Activated CD4-positive, alpha-beta T cell treated with anti-CD3 and anti-CD28 coated beads, Interleukin-2, Interleukin-6, amounts not matched to agents 100 ng/mL and 50 ng/mL, durations not matched to agents 16 hours and 8 hours (primary cell): ENCODE data around the gene EFNA2.
A peak's percentile ranks its signal among the peaks of the same experiment; 100 is the strongest.

Source experiments
- DNase-seq: peaks from one replicate; pipeline ENCODE4 v3.0.0-alpha.2; 2020

The EFNA2 gene

DNA sequence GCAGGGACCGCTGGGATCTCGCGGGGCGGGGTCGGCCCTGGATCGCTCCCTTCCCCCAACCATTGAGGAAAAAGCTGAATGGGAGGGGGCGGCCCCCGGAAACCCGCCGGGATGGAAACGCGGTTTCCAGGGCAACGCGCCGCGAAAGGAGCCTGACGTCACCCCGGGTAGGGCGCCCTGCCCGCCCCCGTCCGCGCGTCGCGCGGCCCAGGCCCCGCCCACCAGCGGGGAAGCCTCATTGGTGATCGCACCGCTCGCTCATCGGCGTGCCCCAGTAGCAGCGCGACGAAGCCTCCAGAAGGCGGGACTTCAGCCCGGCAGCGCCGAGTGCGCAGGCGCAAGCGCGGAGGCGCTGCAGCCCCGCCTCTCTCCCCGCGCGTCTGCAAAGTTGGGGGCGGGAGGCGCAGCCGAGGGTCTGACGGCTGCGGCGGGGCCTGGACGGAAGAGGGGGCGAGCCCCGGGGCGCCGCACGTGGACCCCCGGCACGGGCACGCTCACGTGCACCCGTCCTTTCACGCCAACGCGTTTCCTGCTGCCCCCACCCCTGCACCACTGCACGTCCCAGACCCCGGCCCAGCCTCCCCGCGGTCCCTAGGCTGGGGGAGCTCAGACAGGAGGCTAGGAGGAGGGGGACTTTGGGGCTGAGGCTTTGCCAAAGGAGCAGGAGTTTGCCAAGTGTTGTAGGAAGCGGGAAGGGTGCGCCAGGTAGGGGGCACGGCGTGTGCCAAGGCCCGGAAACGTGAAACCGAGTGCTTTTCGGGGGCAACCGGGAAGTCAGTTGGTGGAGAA lies 24.7 kb upstream of the EFNA2 start:
- DNase-seq: peak; percentile 99

DNA sequence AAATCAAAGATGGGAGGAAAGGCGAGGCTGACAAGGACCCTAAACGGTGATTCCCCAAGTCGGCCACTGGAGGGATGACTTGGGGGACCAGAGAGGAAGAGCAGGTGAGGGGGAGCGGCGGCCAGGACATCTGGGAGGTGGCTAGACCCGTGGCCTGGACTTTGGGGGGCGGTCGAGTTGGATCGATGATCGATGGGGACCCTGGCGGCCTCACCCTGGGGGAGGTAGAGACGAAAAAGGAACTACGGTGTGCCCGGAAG lies 24.2 kb upstream of the EFNA2 start:
- DNase-seq: no peak

DNA sequence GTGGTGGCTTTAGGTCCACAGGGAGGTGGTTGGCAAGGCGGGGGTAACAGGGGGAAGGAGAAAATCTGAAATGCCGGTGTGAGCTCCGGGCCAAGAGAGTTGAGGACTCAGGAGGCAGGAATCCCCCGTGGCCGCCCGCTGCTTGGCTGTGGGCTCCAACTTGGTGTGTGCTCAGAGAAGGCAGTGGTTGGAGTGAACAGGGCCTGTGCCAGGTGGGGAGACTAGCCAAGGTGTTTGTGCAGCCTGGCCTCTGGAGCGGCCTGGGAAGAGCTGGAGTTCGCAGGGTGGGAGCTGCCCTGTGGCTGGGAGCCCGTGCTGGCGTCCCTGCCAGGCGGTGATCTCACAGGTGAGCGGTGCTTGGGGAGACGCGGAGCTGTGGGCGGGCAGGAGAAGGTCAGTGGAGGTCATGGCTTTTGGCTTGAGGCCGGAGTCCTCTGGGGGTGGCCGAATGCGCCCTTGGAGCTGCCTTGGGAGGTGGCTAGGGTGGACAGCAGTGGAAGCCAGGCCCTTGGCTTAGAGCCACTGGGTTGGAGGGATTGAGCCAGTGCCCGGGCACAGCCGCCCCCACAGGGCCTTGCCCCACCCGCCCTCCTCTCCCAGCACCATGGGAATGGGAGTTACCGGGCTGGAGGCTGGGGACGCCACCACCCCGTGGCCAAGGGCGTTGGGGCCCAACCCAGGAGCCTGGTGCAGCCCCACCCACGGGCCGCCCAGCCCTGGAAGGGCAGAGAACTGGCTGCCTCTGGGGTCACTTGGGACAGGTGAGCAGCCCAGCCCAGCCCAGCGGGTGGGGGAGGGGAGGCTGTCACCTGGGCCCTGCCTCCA lies 23.7 kb upstream of the EFNA2 start:
- no peak for DNase-seq

DNA sequence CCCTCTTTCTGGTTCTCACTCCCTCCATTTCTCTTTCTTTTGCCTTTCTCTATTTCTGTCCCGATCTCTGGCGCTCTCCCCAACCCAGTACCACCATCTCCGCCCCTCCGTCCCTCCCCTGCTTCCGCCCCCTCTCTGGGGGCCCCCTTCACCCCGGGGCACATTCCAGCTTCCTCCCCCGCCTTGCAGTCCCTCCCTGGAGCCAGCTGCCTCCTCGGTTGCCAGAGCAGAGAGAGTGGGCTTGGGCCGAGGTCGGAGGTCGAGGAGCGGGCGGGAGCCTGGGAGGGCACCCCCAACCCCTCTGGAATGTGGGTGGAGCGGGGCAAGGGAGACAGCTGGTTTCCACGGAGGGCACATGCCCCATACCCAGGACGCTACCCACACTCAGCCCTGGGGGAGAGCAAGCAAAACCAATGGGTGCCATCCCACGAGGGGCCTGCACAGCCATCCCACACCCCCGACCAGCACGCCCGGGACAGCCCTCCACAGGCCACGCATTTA lies 23.0 kb upstream of the EFNA2 start:
- no peak for DNase-seq

DNA sequence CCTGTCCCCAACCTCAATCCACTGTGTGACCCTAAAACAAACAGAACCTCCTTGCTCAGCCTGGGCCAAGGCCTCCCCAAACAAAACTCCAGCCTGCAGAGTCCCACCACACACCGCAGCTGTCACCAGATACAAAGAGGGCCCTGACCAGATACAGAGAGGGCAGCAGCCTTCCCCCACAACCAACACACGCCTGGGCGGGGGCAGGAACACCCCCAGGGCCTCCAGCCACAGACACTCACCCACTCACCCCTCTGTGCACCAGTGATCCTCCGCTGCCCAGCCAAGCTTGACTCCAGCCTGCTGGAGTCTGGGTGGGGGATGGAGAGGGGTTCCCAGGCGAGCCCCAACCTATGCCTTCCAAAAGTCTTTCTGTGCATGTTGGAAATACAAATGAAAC lies 22.5 kb upstream of the EFNA2 start:
- DNase-seq: no peak

DNA sequence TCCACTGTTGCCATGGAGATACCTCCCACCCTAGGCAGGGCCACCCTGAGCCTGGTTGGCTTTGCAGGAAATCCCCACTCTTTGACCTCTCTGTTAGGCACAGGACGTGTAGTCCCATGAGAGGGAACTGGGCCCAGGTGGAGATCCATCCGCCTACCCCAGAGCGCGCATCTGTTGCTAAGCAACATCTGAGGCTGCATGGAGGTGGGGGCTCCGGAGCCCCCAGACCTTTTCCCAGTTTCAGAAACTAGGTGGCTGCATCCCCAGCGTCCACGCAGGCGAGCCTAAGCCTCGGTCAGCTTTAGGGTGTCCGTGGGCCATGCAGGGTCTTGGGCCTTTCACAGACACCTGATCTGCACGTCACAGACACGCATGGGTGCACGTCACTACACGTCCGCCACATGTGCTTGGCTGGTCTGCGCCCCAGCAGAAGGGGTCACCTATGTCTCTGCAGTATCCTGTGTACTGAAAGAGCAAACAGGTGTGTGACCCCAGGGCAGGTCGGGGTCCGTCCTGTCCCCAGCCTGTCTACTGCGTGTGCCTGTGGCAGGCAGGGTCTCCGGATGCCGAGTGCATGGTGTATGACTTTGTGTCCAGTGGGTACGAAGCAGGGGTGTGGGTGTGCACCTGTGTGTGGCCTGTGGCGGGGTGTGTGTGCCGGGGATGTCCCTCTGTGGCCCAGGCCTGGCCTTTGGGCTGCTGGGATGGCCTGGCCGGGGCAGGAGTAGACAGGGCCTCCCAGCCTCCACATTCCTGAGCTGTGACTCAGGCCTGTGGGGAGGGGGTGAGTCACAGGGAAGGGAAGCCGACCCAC lies 20.7 kb upstream of the EFNA2 start:
- no peak for DNase-seq

DNA sequence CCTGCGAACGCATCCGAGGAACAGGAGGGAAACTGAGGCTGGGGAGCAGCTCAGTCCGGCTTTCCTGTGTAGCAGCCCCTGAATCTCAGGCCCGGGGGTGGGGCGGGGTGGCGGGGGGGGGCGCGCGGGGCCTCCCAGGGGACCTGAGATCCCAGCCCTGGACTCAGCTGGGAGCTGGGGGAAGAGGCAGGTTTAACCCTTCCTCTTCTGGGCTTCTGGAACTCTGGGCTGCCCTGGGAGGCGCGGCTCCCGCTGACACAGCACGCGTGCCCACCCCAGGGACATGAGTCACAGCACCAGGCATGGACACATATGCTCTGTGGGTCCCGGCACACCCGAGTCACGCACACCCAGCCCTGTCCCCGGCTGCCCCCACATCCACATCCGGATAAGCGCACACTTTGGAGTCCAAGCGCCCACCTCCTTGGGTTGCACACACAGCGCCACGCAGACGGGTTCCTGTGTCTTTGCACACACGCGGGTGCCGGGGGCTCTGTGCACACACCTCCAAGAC lies 20.0 kb upstream of the EFNA2 start:
- DNase-seq: no peak

DNA sequence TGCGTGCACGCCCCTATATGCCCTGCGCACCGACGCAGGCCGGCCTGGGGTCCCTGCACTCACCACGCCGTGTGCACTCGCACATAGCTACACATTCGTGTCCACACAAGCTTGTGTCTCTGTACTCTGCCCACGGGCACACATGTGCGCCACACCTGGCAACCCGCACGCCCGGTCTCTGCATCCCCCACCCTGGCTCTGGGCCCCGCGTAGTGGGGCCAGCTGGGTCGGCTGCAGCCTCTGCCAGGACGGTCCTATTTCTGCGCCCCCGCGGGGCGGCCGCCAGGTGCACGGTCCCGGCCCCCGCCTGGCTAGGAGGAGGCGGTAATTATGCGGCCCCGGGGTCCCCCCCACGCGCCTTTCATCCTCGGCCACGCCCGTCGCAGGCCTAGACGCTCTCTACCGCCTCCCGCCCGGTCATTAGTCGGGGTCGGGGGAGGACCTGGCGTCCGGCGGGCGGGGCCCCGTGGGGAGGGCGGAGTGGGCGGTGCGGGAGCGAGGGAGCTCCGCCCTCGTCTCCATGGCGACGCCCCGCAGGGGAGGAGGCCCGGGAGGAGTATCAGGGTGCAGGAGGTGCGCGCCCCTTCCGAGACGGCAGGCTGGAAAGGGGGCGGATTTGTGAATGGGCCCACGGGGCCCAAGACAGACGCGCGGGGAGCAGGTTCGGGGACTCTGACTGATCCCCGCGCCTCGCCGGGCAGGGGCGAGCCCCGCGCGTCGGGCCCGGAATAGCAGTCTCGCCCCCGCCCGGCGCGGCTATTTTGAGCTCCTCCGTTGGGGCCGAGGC lies 19.4 kb upstream of the EFNA2 start:
- peak; percentile 94 for DNase-seq

DNA sequence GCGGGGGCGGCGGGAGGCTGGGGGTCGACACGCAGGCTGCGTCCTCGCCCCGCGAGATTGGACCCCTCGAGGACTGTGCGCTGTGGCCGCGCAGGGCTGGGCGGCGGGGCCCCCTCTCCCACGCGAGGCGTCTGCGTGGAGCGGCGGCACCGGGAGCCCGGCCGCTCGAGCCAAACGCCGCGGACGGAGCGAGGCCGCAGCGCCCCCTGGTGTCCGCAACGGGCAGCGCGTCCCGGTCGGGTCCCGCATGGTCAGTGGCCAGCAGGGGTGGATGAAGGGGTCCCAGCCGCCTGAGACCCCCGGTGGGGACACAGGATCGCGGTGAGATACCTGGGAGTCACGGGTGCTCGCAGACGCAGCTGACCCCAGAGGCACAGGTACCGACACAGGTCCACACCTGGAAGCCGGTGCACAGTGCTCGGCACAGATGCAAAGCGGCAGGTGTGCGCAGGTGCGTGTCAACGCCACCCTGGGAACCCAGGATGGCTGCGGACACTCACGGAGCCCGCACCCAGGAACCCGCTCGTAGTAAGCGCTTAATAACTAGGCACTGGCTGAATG lies 18.7 kb upstream of the EFNA2 start:
- peak; percentile 80 for DNase-seq

DNA sequence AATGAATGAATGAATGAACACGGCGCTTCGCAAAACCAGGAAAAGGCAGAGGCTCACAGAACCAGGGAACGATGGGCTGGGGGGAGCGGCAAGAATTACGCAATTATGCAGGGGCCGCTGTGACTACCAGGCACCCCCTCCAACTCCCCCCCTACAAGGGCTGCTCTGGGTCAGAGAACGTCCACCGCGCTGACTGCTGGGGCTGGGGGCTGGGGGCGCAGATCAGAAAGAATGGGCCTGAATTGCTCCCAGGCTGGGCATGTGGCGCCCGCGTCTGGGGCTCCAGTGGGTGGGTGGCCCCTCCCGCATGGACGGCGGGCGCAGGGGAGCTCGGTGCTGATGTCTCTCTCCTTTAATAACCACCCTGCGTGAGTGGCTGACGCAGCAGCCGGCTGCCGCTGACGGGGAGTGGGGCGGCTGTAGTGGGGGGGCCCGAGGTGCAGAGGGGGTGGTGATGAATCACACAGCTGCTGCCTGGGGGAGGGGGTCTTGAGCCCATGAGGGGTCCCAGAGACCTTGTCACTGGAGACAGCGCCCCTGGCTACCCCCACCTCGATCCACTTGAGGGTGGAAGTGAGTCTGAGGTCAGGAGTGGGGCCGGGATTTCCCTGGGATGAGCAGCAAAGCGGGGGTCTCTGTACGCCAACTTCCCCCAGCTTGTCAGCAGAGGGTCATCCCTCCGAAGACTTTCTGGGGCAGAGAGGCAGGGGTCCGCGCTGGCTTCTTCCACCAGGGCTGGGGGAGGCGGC lies 18.0 kb upstream of the EFNA2 start:
- no peak for DNase-seq

DNA sequence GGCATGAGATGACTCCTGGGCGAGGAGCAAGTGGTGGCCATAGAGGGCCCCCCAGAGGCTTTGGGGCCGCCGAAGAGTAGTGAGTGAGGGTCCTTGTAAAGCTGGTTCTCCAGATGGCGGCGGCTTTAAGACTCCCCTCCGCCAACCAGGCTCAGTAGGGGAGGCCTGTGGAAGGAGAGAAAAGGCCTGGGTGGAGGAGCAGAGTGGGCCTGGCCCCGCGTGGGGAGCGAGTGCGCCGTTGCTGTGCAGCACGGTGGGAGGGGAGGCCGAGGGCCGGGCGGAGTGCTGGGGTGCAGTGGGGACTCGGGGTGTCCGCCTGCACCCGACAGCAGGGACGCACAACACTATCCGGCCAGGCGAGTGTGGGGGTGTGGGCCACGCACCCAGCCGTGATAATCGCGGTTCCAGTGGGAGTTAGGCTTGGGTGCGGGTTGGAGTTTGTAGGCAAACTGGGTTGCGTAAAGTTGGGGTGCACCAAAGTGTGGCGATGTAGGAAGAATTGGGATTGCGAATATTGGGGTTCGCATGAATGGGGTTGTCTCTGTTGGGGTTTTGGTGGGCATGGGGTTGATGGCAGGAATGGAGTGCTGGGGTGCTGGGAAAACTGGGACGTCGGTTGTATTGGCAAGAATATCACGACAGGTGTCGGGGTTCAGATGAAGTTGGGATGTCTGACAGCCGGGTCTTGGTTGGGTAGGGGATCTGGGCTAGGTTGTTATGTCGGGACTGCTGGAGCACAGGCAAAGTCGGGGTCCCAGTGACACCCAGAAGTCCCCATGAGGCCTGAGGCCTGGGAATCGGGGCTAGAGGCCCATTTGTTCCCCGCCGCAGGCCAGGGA lies 17.2 kb upstream of the EFNA2 start:
- DNase-seq: no peak

DNA sequence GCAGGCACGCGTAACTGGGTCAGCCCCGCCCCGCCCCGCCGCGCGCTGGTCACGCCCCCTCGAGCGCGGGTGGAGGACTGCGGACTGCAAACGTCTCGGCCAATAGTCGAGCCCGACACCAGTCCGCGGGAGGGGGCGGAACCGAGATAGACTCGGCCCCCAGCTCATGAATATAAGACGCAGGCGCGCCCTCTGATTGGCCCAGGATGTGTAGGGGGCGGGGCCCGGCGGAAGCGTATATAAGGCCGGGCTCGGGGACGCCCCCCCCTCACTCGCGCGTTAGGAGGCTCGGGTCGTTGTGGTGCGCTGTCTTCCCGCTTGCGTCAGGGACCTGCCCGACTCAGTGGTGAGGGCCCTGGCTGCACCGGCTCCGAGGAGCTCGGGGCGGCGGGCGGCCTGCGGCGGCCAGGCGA lies 16.6 kb upstream of the EFNA2 start, which contains the start of gene CIRBP:
Gene CIRBP, plus strand, starts transcription at position 268 of the 413 bp plus-strand sequence. CDS start 1,602 bp downstream, outside the sequence.
- DNase-seq: peak; percentile 100

DNA sequence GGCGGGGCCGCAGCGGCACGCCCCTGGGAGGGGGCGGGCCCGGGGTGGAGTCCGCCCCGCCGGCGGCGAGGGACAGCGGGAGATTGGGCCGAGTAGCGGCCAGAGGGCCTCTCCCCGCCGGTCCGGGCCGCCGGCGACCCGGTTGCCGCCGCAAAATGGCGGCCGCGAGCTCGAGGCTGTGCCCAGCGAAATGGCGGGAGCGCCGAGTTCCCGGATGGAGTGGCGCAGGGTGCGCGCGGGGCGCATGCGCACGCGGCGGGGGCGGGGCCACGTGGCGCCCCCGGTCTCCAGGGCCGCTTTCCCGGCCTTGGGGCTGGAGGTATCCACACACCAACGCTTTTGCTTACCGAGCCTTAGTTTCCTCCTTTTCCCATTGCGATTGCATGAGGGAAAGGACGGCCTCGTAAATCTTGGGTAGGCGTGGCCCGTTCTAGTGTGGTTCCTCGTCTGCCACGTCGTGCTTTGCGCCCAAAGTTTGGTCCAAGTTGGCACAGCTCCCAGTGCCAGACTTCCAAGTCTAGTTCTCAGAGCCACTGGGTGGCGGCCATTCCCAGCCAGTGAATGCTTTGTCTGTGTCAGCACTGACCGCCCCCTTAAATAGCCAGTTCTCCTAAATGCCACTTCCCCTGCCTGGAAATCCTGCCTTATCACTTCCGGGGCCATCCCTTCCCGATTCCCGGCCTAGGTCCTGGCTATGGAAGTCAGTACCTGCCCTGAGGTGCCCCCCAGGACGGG lies 16.0 kb upstream of the EFNA2 start:
- peak; percentile 92 for DNase-seq

DNA sequence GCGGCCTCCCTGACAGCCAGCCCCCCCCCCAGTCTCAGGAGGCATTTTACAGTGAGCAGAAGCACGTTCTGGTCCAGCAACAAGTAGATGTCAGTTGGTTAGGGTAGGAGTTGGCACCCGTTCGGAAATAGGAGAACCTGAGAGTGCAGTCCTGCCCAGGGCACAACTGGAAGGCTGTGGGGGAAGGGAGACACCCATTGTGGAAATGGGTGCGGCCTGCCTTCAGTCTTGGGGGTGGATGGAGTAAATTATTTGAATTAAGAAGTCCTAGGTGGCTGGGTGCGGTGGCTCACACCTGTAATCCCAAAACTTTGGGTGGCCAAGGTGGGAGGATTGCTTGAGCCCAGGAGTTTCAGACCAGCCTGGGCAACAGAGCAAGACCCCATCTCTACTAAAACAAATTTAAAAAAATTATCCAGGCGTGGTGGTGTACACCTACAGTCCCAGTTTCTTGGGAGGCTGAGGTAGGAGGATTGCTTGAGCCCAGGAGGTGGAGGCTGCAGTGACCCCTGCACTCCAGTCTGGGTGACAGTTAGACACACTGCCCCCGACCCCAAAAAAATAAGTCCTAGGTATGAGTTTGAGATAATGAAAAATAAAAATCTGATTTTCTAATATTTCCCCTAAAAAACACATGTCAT lies 15.3 kb upstream of the EFNA2 start:
- peak; percentile 43 for DNase-seq

DNA sequence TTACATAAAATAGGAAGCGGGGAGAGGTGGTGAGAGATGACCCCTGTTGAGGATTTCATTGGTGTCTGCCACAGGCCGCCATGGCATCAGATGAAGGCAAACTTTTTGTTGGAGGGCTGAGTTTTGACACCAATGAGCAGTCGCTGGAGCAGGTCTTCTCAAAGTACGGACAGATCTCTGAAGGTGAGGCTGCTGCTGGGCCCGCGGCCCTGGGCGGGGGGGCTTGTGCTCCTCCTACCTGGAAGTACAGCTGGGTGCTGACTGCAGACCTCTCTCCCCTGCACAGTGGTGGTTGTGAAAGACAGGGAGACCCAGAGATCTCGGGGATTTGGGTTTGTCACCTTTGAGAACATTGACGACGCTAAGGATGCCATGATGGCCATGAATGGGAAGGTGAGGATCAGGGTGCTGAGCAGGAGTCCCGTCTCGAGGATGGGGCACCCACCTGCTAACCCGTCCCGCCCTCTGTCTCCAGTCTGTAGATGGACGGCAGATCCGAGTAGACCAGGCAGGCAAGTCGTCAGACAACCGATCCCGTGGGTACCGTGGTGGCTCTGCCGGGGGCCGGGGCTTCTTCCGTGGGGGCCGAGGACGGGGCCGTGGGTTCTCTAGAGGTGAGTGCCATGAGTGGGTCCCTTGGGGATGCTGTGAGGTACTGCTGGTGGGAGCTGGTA lies 14.7 kb upstream of the EFNA2 start:
- no peak for DNase-seq

DNA sequence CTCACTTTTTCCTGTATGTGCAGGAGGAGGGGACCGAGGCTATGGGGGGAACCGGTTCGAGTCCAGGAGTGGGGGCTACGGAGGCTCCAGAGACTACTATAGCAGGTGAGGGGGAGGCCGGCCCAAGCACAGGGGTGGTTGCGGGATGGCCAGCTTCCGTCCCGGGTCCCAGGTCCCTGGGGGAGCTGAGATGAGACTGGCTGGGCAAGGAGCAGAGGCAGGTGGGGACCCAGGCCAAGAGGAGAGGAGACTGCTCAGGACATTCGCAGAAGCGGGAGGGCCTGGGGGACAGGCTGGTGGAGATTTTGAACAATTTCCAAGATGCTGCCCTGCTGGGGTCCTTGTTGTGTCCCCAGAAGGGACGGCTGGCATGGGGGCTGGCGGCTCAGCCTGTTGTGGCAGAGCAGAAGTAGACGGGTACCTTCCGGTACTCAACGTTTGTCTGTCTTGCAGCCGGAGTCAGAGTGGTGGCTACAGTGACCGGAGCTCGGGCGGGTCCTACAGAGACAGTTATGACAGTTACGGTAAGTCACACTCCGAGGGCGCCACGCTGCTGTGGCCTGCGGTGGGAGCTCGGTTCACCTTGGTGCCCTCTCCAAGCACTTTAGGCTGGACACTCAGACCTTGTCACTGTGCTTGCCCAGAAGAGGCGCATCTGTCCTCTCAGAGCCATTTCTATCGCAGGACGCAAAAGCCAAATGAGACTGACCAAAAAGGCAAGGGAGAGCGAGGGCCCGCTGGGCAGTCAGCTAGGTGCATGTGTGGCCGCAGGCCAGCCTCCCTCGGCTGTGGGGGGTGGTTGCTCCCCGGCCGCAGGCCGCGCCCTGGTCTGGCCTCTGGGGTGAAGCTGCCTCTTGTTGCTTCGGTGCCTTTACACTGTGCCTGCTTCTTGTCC lies 13.9 kb upstream of the EFNA2 start:
- DNase-seq: no peak
